RWPE2 (cell line): ENCODE measurements around the gene ABCA3.
A peak's percentile ranks its signal among the peaks of the same experiment; 100 is the strongest.
"Not testable (repeated sequence)": the region's sequence is repeated elsewhere in the genome, so short reads cannot be mapped to it uniquely, and the experiment has no call there.

Source experiments
- ATAC-seq: fragments of 200-7000 bp; cut with Tn5 transposase; 3 replicates; pipeline ENCODE4 v1.9.1; 2021; ENCODE audit warnings: low read depth
- DNase-seq: peaks from one replicate; pipeline ENCODE4 v3.0.0-alpha.2; 2020; ENCODE audit warnings: low spot score
- H3K27ac ChIP-seq: fragments of 450-650 bp; 2 replicates; pipeline ENCODE4 v1.5.1; 2017; ENCODE audit warnings: mild to moderate bottlenecking; ENCODE audit not compliant: poor library complexity, severe bottlenecking
- H3K27me3 ChIP-seq: fragments of 250-450 bp; sonication (Bioruptor Pico); 2 replicates; pipeline ENCODE4 v1.5.1; 2021; ENCODE audit warnings: mild to moderate bottlenecking, moderate library complexity; ENCODE audit not compliant: insufficient read depth, poor library complexity, severe bottlenecking
- H3K36me3 ChIP-seq: fragments of 250-450 bp; sonication (Bioruptor Pico); 2 replicates; pipeline ENCODE4 v1.5.1; 2020; ENCODE audit warnings: low read depth, mild to moderate bottlenecking, moderate library complexity
- H3K4me1 ChIP-seq: fragments of 250-450 bp; sonication (Bioruptor Pico); 2 replicates; pipeline ENCODE4 v1.5.1; 2021; ENCODE audit warnings: mild to moderate bottlenecking, moderate library complexity; ENCODE audit not compliant: insufficient read depth, poor library complexity, severe bottlenecking
- H3K4me3 ChIP-seq: fragments of 250-450 bp; sonication (Bioruptor Pico); 2 replicates; pipeline ENCODE4 v1.5.1; 2021; ENCODE audit warnings: mild to moderate bottlenecking, moderate library complexity; ENCODE audit not compliant: severe bottlenecking
- H3K9me3 ChIP-seq: fragments of 250-450 bp; sonication (Bioruptor Pico); 2 replicates; pipeline ENCODE4 v1.5.1; 2021; ENCODE audit warnings: mild to moderate bottlenecking, moderate library complexity; ENCODE audit not compliant: severe bottlenecking
- CTCF ChIP-seq: fragments of 450-650 bp; IDR thresholded peaks from one replicate; pipeline ENCODE4 v1.5.1; 2017; ENCODE audit warnings: mild to moderate bottlenecking, moderate library complexity; ENCODE audit not compliant: poor library complexity, severe bottlenecking

ABCA3 gene

GRCh38 chr16:2270588-2271470 lies 69.7 kb downstream of the ABCA3 start:
- no peak overlapping the region for H3K27ac ChIP-seq
- H3K27me3 ChIP-seq = no peaks in the 10 kb centered on the region
- no peak overlapping the region for H3K4me3 ChIP-seq
- ATAC-seq (no peak), DNase-seq (no peak)
- H3K36me3 ChIP-seq = peaks cover 11% of the 10 kb centered on the region
- no peaks in the 10 kb centered on the region for H3K9me3 ChIP-seq
- TF ChIP-seq CTCF = no peak
- H3K4me1 ChIP-seq = peaks cover 6% of the 10 kb centered on the region

- ATAC-seq (no peak), DNase-seq (no peak)
- peaks cover 6% of the 10 kb centered on the region for H3K4me1 ChIP-seq
- no peak overlapping the region for H3K4me3 ChIP-seq
- H3K36me3 ChIP-seq = peaks cover 18% of the 10 kb centered on the region
- no peaks in the 10 kb centered on the region for H3K27me3 ChIP-seq
- no peak for TF ChIP-seq CTCF
- no peaks in the 10 kb centered on the region for H3K9me3 ChIP-seq
- H3K27ac ChIP-seq = no peak overlapping the region
Observed at GRCh38 chr16:2270070-2270462, 70.5 kb downstream of the ABCA3 start.

GRCh38 chr16:2267913-2268666 lies 72.4 kb downstream of the ABCA3 start, which contains the start of gene RNPS1:
RNPS1 (minus strand) TSS chr16:2268126; CDS start chr16:2264643, 3,483 bp downstream.
- TF ChIP-seq CTCF = no peak
- H3K27ac ChIP-seq = peak within 1 kb of the TSS; percentile 83
- no peaks in the 10 kb centered on the region for H3K27me3 ChIP-seq
- peak within 1 kb of the TSS; percentile 63 for H3K4me3 ChIP-seq
- H3K9me3 ChIP-seq = no peaks in the 10 kb centered on the region
- peaks cover 6% of the 10 kb centered on the region for H3K4me1 ChIP-seq
- ATAC-seq = peak; percentile 89
- DNase-seq = peak; percentile 93
- H3K36me3 ChIP-seq = peaks cover 38% of the 10 kb centered on the region

GRCh38 chr16:2267505-2267912 lies 73.0 kb downstream of the ABCA3 start:
- H3K4me1 ChIP-seq, DNase-seq, H3K9me3 ChIP-seq, H3K27me3 ChIP-seq: not testable (repeated sequence)
- Histone ChIP-seq H3K4me3 (peak overlapping the region; percentile 63), H3K36me3 (peaks cover 44% of the 10 kb centered on the region), H3K27ac (peak overlapping the region; percentile 83)
- ATAC-seq = peak; percentile 59

GRCh38 chr16:2266887-2267286 lies 73.6 kb downstream of the ABCA3 start:
- Histone ChIP-seq H3K36me3 (peaks cover 50% of the 10 kb centered on the region), H3K4me3 (peak overlapping the region; percentile 63), H3K27ac (peak overlapping the region; percentile 83)
- not testable (repeated sequence) for DNase-seq, H3K27me3 ChIP-seq, H3K4me1 ChIP-seq, H3K9me3 ChIP-seq, ATAC-seq

- H3K9me3 ChIP-seq, DNase-seq: not testable (repeated sequence)
- peaks cover 89% of the 10 kb centered on the region for H3K36me3 ChIP-seq
Observed at GRCh38 chr16:2263026-2263425, 77.5 kb downstream of the ABCA3 start.

More at GRCh38 chr16:2263026-2263425, 77.5 kb downstream of the ABCA3 start:
- H3K4me3 ChIP-seq, H3K4me1 ChIP-seq, H3K27me3 ChIP-seq, H3K27ac ChIP-seq, ATAC-seq: not testable (repeated sequence)
